Thyroid gland (tissue), 4 donors: ENCODE measurements around the gene PAXX.
A peak's percentile ranks its signal among the peaks of the same experiment; 100 is the strongest.

Source experiments
- CTCF ChIP-seq, 6 experiments: fragments of 200-600 bp in 3 of 6; fragments of 450-650 bp in 3 of 6; sonication (generic) in 3 of 6; IDR thresholded peaks; one replicate each; pipeline ENCODE4 v1.5.1; 2016 to 2019; ENCODE audit warnings: antibody characterized with exemption in 6 of 6, mild to moderate bottlenecking in 2 of 6, inconsistent platforms in 1 of 6, moderate library complexity in 1 of 6
- POLR2A ChIP-seq, 2 donors: fragments of 450-650 bp; IDR thresholded peaks; one replicate each; pipeline ENCODE4 v1.6.1; 2017; ENCODE audit warnings: antibody characterized with exemption in 2 of 2, mild to moderate bottlenecking in 2 of 2, moderate library complexity in 1 of 2

DNA sequence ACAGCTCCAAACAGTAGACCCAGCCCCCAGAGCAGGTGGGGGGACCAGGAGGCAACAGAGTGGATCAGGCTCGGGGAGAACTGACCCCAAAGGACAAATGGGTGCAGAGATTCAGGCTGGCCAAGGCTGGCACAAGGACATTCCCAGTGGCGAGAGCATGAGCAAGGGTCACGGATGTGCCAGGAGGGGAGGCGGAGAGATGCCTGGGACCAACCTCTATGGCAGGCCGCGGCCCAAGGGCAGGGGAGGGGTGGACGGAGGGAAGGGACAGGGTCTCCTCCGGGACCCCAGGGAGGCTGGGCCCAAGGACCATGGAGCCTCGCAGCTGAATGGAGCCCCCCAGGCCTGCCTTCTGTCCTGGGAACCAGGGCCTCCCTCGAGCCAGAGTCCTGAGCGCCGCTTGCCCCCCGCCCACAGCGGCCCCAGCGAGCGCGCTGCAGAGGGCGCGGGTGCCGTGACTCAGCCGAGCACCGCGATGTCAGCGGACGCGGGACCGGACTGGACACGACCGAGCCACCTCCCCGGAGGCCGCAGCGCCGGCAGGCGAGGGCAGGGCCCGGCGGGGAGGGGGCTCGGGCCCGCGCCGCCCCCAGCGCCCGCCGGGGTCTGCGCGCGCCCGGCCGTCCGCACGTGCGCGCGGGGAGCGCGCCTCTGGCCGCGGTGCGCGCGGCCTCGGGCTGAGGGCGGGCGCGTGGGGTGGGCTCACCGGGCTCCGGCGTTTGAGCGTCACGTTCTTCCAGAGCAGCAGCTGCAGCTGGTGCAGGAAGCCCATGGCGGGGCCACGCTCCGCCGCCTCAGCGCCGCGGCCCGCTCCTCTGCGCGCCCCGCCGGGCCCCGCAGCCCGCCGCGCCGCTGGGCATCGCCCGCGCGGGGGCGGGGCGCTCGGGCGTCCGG, 35.4 kb downstream of the PAXX start, which contains the start of gene ABCA2:
- TF ChIP-seq POLR2A (IDR thresholded peaks at IDR 0.05) (peak in 1 of 2 donors; percentile 39), CTCF (IDR thresholded peaks at IDR 0.05) (no peak)
